GM13977 (cell line): Measurements from ENCODE around the gene ZNF221.
A peak's percentile ranks its signal among the peaks of the same experiment; 100 is the strongest.

ENCODE experiments used
- DNase-seq: peaks from one replicate; pipeline ENCODE4 v3.0.0; 2012; ENCODE audit warnings: low spot score
- CTCF ChIP-seq: IDR thresholded peaks from 2 replicates; pipeline ENCODE4 v1.5.1; 2012; ENCODE audit warnings: mild to moderate bottlenecking, control low read depth; ENCODE audit not compliant: insufficient read depth; ENCODE audit errors: extremely low read depth, missing control alignments
- in situ Hi-C: fragments of 300-500 bp; cut with MboI; formaldehyde crosslinking; loops from one replicate; pipeline ENCODE4 v1.12.0; 2022; ENCODE audit warnings: low sequenced_read_pairs, low pct_unique_long_range_greater_than_20kb, mixed read lengths, inconsistent platforms; ENCODE audit not compliant: unreplicated experiment

ZNF221 gene

GRCh38 chr19:43983912-43984686 lies 33.1 kb downstream of the ZNF221 start, which contains the start of gene ZNF155:
ZNF155 (plus strand) TSS chr19:43984188; CDS start chr19:43988544, 4,356 bp downstream.
- TF ChIP-seq CTCF = no peak
- DNase-seq = peak; percentile 75
- in situ Hi-C loops = no loop called here

- no peak for DNase-seq
- in situ Hi-C loops = no loop called here
- no peak for TF ChIP-seq CTCF
These were observed 33.6 kb downstream of the ZNF221 start for GRCh38 chr19:43984687-43985000.

GRCh38 chr19:43997631-43998290 lies 46.7 kb downstream of the ZNF221 start:
- in situ Hi-C loops = no loop called here
- DNase-seq = no peak
- no peak for TF ChIP-seq CTCF

GRCh38 chr19:44002212-44002565 lies 51.2 kb downstream of the ZNF221 start:
- DNase-seq = no peak
- in situ Hi-C loops = no loop called here
- TF ChIP-seq CTCF = no peak

GRCh38 chr19:44002566-44003460 lies 51.8 kb downstream of the ZNF221 start, which contains the start of gene ZNF230:
ZNF230 (plus strand) TSS chr19:44002957; CDS start chr19:44007079, 4,122 bp downstream.
- in situ Hi-C loops = no loop called here
- no peak for TF ChIP-seq CTCF
- DNase-seq = peak; percentile 79

GRCh38 chr19:44003461-44004009 lies 52.5 kb downstream of the ZNF221 start:
- in situ Hi-C loops = no loop called here
- no peak for TF ChIP-seq CTCF
- DNase-seq = peak; percentile 18
